MM.1S (cell line): ENCODE data around the gene SLFN5.

Experiments used
- DNase-seq: peaks from one replicate; pipeline ENCODE4 v3.0.0-alpha.2; 2015
- H2AFZ ChIP-seq: fragments of 300-600 bp; sonication (generic); 2 replicates; pipeline ENCODE4 v1.6.0; 2016; ENCODE audit warnings: antibody characterized with exemption, low read length
- H3F3A ChIP-seq: fragments of 300-600 bp; sonication (generic); 2 replicates; pipeline ENCODE4 v1.6.1; 2016; ENCODE audit warnings: mild to moderate bottlenecking, antibody characterized with exemption, low read length, moderate library complexity, mixed read lengths; ENCODE audit not compliant: insufficient read depth
- H3K27ac ChIP-seq: fragments of 300-600 bp; sonication (generic); 2 replicates; pipeline ENCODE4 v1.5.1; 2016; ENCODE audit warnings: mild to moderate bottlenecking, low read length
- H3K27me3 ChIP-seq: fragments of 300-600 bp; sonication (generic); replicated peaks from 2 replicates; pipeline ENCODE4 v1.6.0; 2016; ENCODE audit warnings: low read length; ENCODE audit not compliant: insufficient read depth
- H3K36me3 ChIP-seq: fragments of 300-600 bp; sonication (generic); replicated peaks from 2 replicates; pipeline ENCODE4 v1.6.1; 2016; ENCODE audit warnings: mild to moderate bottlenecking, low read length, mixed read lengths; ENCODE audit not compliant: insufficient read depth
- H3K4me1 ChIP-seq: fragments of 300-600 bp; sonication (generic); 2 replicates; pipeline ENCODE4 v1.6.1; 2016; ENCODE audit warnings: low read length, mixed read lengths
- H3K4me2 ChIP-seq: fragments of 300-600 bp; sonication (generic); 2 replicates; pipeline ENCODE4 v1.6.0; 2016; ENCODE audit warnings: low read depth, low read length
- H3K4me3 ChIP-seq: fragments of 300-600 bp; sonication (generic); 2 replicates; pipeline ENCODE4 v1.5.1; 2016; ENCODE audit warnings: low read length, mixed read lengths
- H3K79me2 ChIP-seq: fragments of 300-600 bp; sonication (generic); 2 replicates; pipeline ENCODE4 v1.6.1; 2016; ENCODE audit warnings: mixed run types, low read length, mixed read lengths
- H3K9ac ChIP-seq: fragments of 300-600 bp; sonication (generic); 2 replicates; pipeline ENCODE4 v1.6.1; 2016; ENCODE audit warnings: low read length, mixed read lengths
- H3K9me2 ChIP-seq: fragments of 300-600 bp; sonication (generic); replicated peaks from 2 replicates; pipeline ENCODE4 v1.6.1; 2016; ENCODE audit warnings: mild to moderate bottlenecking, low read length, mixed read lengths; ENCODE audit not compliant: insufficient read depth
- H3K9me3 ChIP-seq: fragments of 300-600 bp; sonication (generic); replicated peaks from 2 replicates; pipeline ENCODE4 v1.6.1; 2016; ENCODE audit warnings: mild to moderate bottlenecking, low read length, mixed read lengths; ENCODE audit not compliant: insufficient read depth
- H4K20me1 ChIP-seq: fragments of 300-600 bp; sonication (generic); 2 replicates; pipeline ENCODE4 v1.6.1; 2016; ENCODE audit warnings: mild to moderate bottlenecking, low read length, moderate library complexity, mixed read lengths; ENCODE audit not compliant: insufficient read depth
- CTCF ChIP-seq: fragments of 300-600 bp; sonication (generic); IDR thresholded peaks from 2 replicates; pipeline ENCODE4 v1.5.1; 2016; ENCODE audit warnings: antibody characterized with exemption, low read length, mixed read lengths
- EZH2 ChIP-seq: fragments of 300-600 bp; sonication (generic); optimal IDR thresholded peaks from 2 replicates; pipeline ENCODE3; 2017; ENCODE audit warnings: low read depth, mild to moderate bottlenecking, antibody characterized with exemption, low read length, mixed read lengths
- EZH2phosphoT487 ChIP-seq: fragments of 300-600 bp; sonication (generic); IDR thresholded peaks from 2 replicates; pipeline ENCODE4 v1.6.1; 2018; ENCODE audit warnings: antibody characterized with exemption, low read length

Gene SLFN5

GRCh38 chr17:35312346-35312745 is 69.5 kb downstream of the SLFN5 start:
- DNase-seq, result no peak
- H4K20me1 ChIP-seq, result no peaks in the 10 kb centered on the region
- no peaks in the 10 kb centered on the region for H3F3A ChIP-seq
- no peak for TF ChIP-seq EZH2
- TF ChIP-seq EZH2phosphoT487, result no peak
- TF ChIP-seq CTCF, result no peak
- no peak overlapping the region for H3K9ac ChIP-seq
- no peaks in the 10 kb centered on the region for H3K27me3 ChIP-seq
- no peak overlapping the region for H2AFZ ChIP-seq
- no peaks in the 10 kb centered on the region for H3K9me2 ChIP-seq
- 0 out of 2 replicates have a peak, but pooled peaks cover 6% of the 10 kb centered on the region for H3K4me1 ChIP-seq
- H3K4me2 ChIP-seq, result no peak overlapping the region
- H3K4me3 ChIP-seq, result no peak overlapping the region
- no peak overlapping the region for H3K27ac ChIP-seq
- H3K9me3 ChIP-seq, result no peaks in the 10 kb centered on the region
- H3K79me2 ChIP-seq, result no peaks in the 10 kb centered on the region
- no peaks in the 10 kb centered on the region for H3K36me3 ChIP-seq

GRCh38 chr17:35312790-35313711 is 70.2 kb downstream of the SLFN5 start:
- Histone ChIP-seq H3F3A (no peaks in the 10 kb centered on the region), H3K4me2 (peak overlapping the region; percentile 77; the same call in 1 of the 2 replicates), H4K20me1 (no peaks in the 10 kb centered on the region), H3K36me3 (no peaks in the 10 kb centered on the region), H3K27me3 (no peaks in the 10 kb centered on the region), H3K27ac (no peak overlapping the region), H3K9ac (peak overlapping the region; percentile 17; the same call in 1 of the 2 replicates), H3K9me2 (no peaks in the 10 kb centered on the region), H3K79me2 (no peaks in the 10 kb centered on the region), H3K4me3 (peak overlapping the region; percentile 43), H3K9me3 (no peaks in the 10 kb centered on the region), H2AFZ (peak overlapping the region; percentile 99), H3K4me1 (0 out of 2 replicates have a peak, but pooled peaks cover 6% of the 10 kb centered on the region)
- DNase-seq, result peak; percentile 78
- TF ChIP-seq CTCF (peak; percentile 80), EZH2phosphoT487 (no peak)

GRCh38 chr17:35313875-35314409 is 71.1 kb downstream of the SLFN5 start:
- H3K36me3 ChIP-seq, result no peaks in the 10 kb centered on the region
- 0 out of 2 replicates have a peak, but pooled peaks cover 6% of the 10 kb centered on the region for H3K4me1 ChIP-seq
- H3K79me2 ChIP-seq, result no peaks in the 10 kb centered on the region
- no peak overlapping the region for H3K9ac ChIP-seq
- TF ChIP-seq EZH2phosphoT487 (no peak), EZH2 (no peak), CTCF (no peak)
- H3K4me2 ChIP-seq, result no peak overlapping the region
- no peak overlapping the region for H3K27ac ChIP-seq
- no peak for DNase-seq
- no peaks in the 10 kb centered on the region for H3F3A ChIP-seq
- H3K4me3 ChIP-seq, result no peak overlapping the region
- no peaks in the 10 kb centered on the region for H3K9me2 ChIP-seq
- no peak overlapping the region for H2AFZ ChIP-seq
- no peaks in the 10 kb centered on the region for H3K27me3 ChIP-seq
- no peaks in the 10 kb centered on the region for H4K20me1 ChIP-seq
- no peaks in the 10 kb centered on the region for H3K9me3 ChIP-seq
